NCI-H1105 (cell line): ENCODE results near the gene PAX5.
A peak's percentile ranks its signal among the peaks of the same experiment; 100 is the strongest.

ENCODE experiments used
- DNase-seq: peaks from one replicate; lab custom pipeline; 2025; lab: John Stamatoyannopoulos, UW

PAX5 gene

GRCh38 chr9:36987409-36987808 lies 46.7 kb downstream of the PAX5 start:
- DNase-seq: no peak

- DNase-seq: no peak
These were observed 47.3 kb downstream of the PAX5 start for GRCh38 chr9:36986468-36987408.

- peak; percentile 20 for DNase-seq
These were observed 48.1 kb downstream of the PAX5 start for GRCh38 chr9:36985769-36986467.

- no peak for DNase-seq
These were observed 48.9 kb downstream of the PAX5 start for GRCh38 chr9:36985061-36985768.

GRCh38 chr9:36980148-36980974 lies 53.7 kb downstream of the PAX5 start:
- peak; percentile 8 for DNase-seq

- no peak for DNase-seq
These were observed 57.6 kb downstream of the PAX5 start for GRCh38 chr9:36976371-36977030.

GRCh38 chr9:36974731-36975130 lies 59.3 kb downstream of the PAX5 start:
- no peak for DNase-seq

GRCh38 chr9:36971935-36972488 lies 62.1 kb downstream of the PAX5 start:
- no peak for DNase-seq

- DNase-seq: no peak
These were observed 63.8 kb downstream of the PAX5 start for GRCh38 chr9:36970007-36970888.

GRCh38 chr9:36969216-36969771 lies 64.8 kb downstream of the PAX5 start:
- DNase-seq: no peak

- no peak for DNase-seq
These were observed 65.4 kb downstream of the PAX5 start for GRCh38 chr9:36968574-36969215.

GRCh38 chr9:36967997-36968396 lies 66.1 kb downstream of the PAX5 start:
- DNase-seq: no peak

GRCh38 chr9:36966371-36967097 lies 67.5 kb downstream of the PAX5 start:
- DNase-seq: no peak

GRCh38 chr9:36964791-36965190 lies 69.3 kb downstream of the PAX5 start:
- DNase-seq: no peak

GRCh38 chr9:36963346-36963745 lies 70.7 kb downstream of the PAX5 start:
- no peak for DNase-seq

GRCh38 chr9:36962691-36963090 lies 71.4 kb downstream of the PAX5 start:
- no peak for DNase-seq

GRCh38 chr9:36961561-36962325 lies 72.3 kb downstream of the PAX5 start:
- no peak for DNase-seq
